Spleen (tissue), 11 donors: ENCODE measurements around the gene SH3BP1. TPM values are rescaled to one million over a fixed set of nuclear protein-coding genes. Genes with fewer than 3 reads are reported as not detected.

Experiments
- DNase-seq: peaks from one replicate; pipeline ENCODE4 v3.0.0-alpha.2; 2020
- H3K27ac ChIP-seq, 8 donors: fragments of 200-600 bp; sonication (generic) in 7 of 8; 1 replicate in 4 of 8; 2 replicates in 4 of 8; pipeline versions ENCODE4 v1.5.0 to v1.8.0; 2016 to 2021; ENCODE audit warnings: inconsistent platforms in 4 of 8, mild to moderate bottlenecking in 4 of 8, moderate library complexity in 1 of 8
- H3K27me3 ChIP-seq, 7 donors: fragments of 200-600 bp; sonication (generic) in 6 of 7; replicated peaks in 1 of 7; 1 replicate in 4 of 7; 2 replicates in 3 of 7; pipeline versions ENCODE4 v1.5.0 to v1.8.0; 2016 to 2021; ENCODE audit warnings: inconsistent platforms in 3 of 7, mild to moderate bottlenecking in 1 of 7
- H3K36me3 ChIP-seq, 6 donors: fragments of 200-600 bp; sonication (generic) in 5 of 6; 1 replicate in 4 of 6; 2 replicates in 2 of 6; pipeline versions ENCODE4 v1.5.0 to v1.8.0; 2016 to 2021; ENCODE audit warnings: inconsistent platforms in 2 of 6
- H3K4me1 ChIP-seq, 6 donors: fragments of 200-600 bp; sonication (generic) in 5 of 6; 1 replicate in 3 of 6; 2 replicates in 3 of 6; pipeline versions ENCODE4 v1.5.0 to v1.8.0; 2016 to 2021; ENCODE audit warnings: inconsistent platforms in 3 of 6
- H3K4me3 ChIP-seq, 8 donors: fragments of 200-600 bp; sonication (generic) in 7 of 8; 1 replicate in 4 of 8; 2 replicates in 4 of 8; pipeline versions ENCODE4 v1.5.0 to v1.8.0; 2016 to 2021; ENCODE audit warnings: inconsistent platforms in 4 of 8, mild to moderate bottlenecking in 4 of 8, moderate library complexity in 2 of 8
- H3K9me3 ChIP-seq, 8 donors: fragments of 200-600 bp; sonication (generic) in 7 of 8; 1 replicate in 4 of 8; 2 replicates in 4 of 8; pipeline versions ENCODE4 v1.5.0 to v1.8.0; 2016 to 2021; ENCODE audit warnings: inconsistent platforms in 4 of 8
- POLR2A ChIP-seq, 3 donors: fragments of 450-650 bp; IDR thresholded peaks; one replicate each; pipeline ENCODE4 v1.5.1; 2017; ENCODE audit warnings: antibody characterized with exemption in 3 of 3, mild to moderate bottlenecking in 1 of 3
- POLR2AphosphoS5 ChIP-seq, 3 donors: sonication (generic); formaldehyde crosslinking; IDR thresholded peaks; one replicate each; pipeline ENCODE4 v1.5.1; 2017; ENCODE audit warnings: antibody characterized with exemption in 3 of 3
- WGBS, 5 donors: extraction: QIAGEN DNeasy Blood & Tissue Kit in 3 of 5; methylation state at CpG; one replicate each; pipeline versions ENCODE4 v1.1.5 to v1.1.7; 2013 to 2018; 5-methylcytosine and 5-hydroxymethylcytosine counted together
- intact Hi-C: fragments of 100-400 bp; cut with DNase I; formaldehyde crosslinking; loops from one replicate; pipeline ENCODE4 v1.15.0; 2023; ENCODE audit warnings: low total_unique reads
- polyA plus RNA-seq, 3 donors: library from polyadenylated mRNA; stranded (reverse); fragments of 200-250 nt; gene quantifications; one replicate each; pipeline ENCODE4 v1.2.1, GENCODE V29; 2013
- total RNA-seq, 7 donors: library from RNA; depleted of rRNA in 3 of 7; stranded (reverse); fragments of >200 nt in 3 of 7; fragmentation: NEBNext Ultra II Directional in 4 of 7; extraction: Animal tissue kit (Norgen Biotek cat#: 25700) in 4 of 7; gene quantifications; one replicate each; pipeline versions ENCODE4 v1.1.0 to v1.2.1, GENCODE V29; 2016 to 2021
- TF ChIP-seq, protein P1 (sequence below), 11 experiments: fragments of 200-600 bp in 7 of 11; fragments of 450-650 bp in 4 of 11; sonication (generic) in 4 of 11; IDR thresholded peaks in 8 of 11; conservative IDR thresholded peaks in 3 of 11; 1 replicate in 7 of 11; 2 replicates in 4 of 11; pipeline versions ENCODE4 v1.4.0 to v1.8.0; 2016 to 2021; ENCODE audit warnings: antibody characterized with exemption in 11 of 11, inconsistent platforms in 4 of 11, mild to moderate bottlenecking in 1 of 11
- donor health status: healthy with polysubstance abuse.
- donor health status: DM: no; HTN: no; CAD: no; lungs with moderate emphysema.
- donor health status: DM: no; HTN: no; CAD: no.
- donor health status: Bipolar disorder and iron deficiency.
- donor health status: healthy.
- donor health status: DM: no; HTN: no; CAD: no.
- donor health status: DM: yes; HTN: yes; CAD: no.

Gene SH3BP1
- total and polyA plus RNA-seq, 10 donors: 17.7 to 78.9 (median 57.2) TPM

DNA sequence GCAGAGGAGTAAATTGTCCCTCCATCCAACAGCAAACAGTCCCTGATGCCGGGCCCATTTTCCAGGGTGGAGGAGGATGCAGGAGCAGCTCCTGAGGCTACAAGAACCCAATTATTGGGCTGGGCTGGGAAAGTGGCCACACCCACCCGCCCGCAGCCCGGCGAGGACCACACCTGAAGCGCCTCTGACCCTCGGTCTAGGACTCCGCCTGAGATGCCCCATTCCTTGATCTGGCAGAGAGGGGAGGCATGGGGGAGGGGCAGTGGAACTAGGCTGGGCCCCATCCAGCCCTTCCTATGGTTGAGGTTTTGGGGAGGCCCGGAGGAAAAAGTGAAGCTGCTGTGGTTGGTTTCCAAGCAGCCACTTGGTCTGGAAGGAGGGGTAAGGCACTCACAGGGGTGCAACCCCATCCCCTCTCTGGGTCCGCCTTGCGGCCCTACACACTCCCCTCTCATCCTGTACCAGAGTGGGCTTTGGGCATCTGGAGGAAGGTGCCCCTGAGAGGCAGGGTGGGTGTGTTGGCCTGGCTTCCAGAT, 33.5 kb downstream of the SH3BP1 start:
- DNase-seq: no peak
- TF ChIP-seq, protein P1, sequence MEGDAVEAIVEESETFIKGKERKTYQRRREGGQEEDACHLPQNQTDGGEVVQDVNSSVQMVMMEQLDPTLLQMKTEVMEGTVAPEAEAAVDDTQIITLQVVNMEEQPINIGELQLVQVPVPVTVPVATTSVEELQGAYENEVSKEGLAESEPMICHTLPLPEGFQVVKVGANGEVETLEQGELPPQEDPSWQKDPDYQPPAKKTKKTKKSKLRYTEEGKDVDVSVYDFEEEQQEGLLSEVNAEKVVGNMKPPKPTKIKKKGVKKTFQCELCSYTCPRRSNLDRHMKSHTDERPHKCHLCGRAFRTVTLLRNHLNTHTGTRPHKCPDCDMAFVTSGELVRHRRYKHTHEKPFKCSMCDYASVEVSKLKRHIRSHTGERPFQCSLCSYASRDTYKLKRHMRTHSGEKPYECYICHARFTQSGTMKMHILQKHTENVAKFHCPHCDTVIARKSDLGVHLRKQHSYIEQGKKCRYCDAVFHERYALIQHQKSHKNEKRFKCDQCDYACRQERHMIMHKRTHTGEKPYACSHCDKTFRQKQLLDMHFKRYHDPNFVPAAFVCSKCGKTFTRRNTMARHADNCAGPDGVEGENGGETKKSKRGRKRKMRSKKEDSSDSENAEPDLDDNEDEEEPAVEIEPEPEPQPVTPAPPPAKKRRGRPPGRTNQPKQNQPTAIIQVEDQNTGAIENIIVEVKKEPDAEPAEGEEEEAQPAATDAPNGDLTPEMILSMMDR (IDR thresholded peaks at IDR 0.05 in 8 of 11, conservative IDR thresholded peaks at IDR 0.05 in 3 of 11): no peak
- TF ChIP-seq POLR2AphosphoS5 (IDR thresholded peaks at IDR 0.05) (peak in 1 of 3 donors; percentile 12), POLR2A (IDR thresholded peaks at IDR 0.05) (no peak)
- no peak overlapping the region for H3K4me3 ChIP-seq
- no peaks in the 10 kb centered on the region for H3K27me3 ChIP-seq
- H3K36me3 ChIP-seq: peaks cover 0 to 3% (median 0%) of the 10 kb centered on the region in 6 donors
- intact Hi-C loops: no loop called here
- peaks cover 28 to 64% (median 58%) of the 10 kb centered on the region in 6 donors for H3K4me1 ChIP-seq
- H3K27ac ChIP-seq: peak overlapping the region in 5 of 8 donors; percentile 18 to 97 (median 68)
- 44 to 70% (median 57%) methylated on average over 5 to 11 of the region's 11 CpGs for WGBS, 5 donors
- no peaks in the 10 kb centered on the region for H3K9me3 ChIP-seq

- Histone ChIP-seq H3K27ac (peak overlapping the region in 7 of 8 donors; percentile 92 to 99 (median 96)), H3K4me3 (no peak overlapping the region), H3K27me3 (no peaks in the 10 kb centered on the region), H3K9me3 (no peaks in the 10 kb centered on the region), H3K36me3 (peaks cover 0 to 16% (median 0%) of the 10 kb centered on the region in 6 donors), H3K4me1 (peaks cover 28 to 75% (median 63%) of the 10 kb centered on the region in 6 donors)
- TF ChIP-seq, protein P1 (IDR thresholded peaks at IDR 0.05 in 8 of 11, conservative IDR thresholded peaks at IDR 0.05 in 3 of 11): no peak
- TF ChIP-seq POLR2A (IDR thresholded peaks at IDR 0.05): no peak
- no peak for TF ChIP-seq POLR2AphosphoS5 (IDR thresholded peaks at IDR 0.05)
- intact Hi-C loops: no loop called here
- WGBS, 5 donors: 71 to 83% (median 80%) methylated on average over 12 of the region's 12 CpGs
- no peak for DNase-seq
These were observed 34.8 kb downstream of the SH3BP1 start for GRCh38 chr22:37674248-37674647.

- no peaks in the 10 kb centered on the region for H3K27me3 ChIP-seq
- intact Hi-C loops: no loop called here
- WGBS, 5 donors: 9 to 20% (median 13%) methylated on average over 28 to 34 of the region's 34 CpGs
- H3K4me1 ChIP-seq: peaks cover 28 to 75% (median 63%) of the 10 kb centered on the region in 6 donors
- no peaks in the 10 kb centered on the region for H3K9me3 ChIP-seq
- TF ChIP-seq, protein P1 (IDR thresholded peaks at IDR 0.05 in 8 of 11, conservative IDR thresholded peaks at IDR 0.05 in 3 of 11): peak in 2 of 11 experiments; percentile 15 to 27
- TF ChIP-seq POLR2A (IDR thresholded peaks at IDR 0.05) (no peak), POLR2AphosphoS5 (IDR thresholded peaks at IDR 0.05) (peak; percentile 55 to 86 (median 81))
- H3K4me3 ChIP-seq: peak within 1 kb of the TSS; percentile 47 to 87 (median 62)
- peak within 1 kb of the TSS; percentile 92 to 99 (median 96) for H3K27ac ChIP-seq
- H3K36me3 ChIP-seq: peaks cover 0 to 25% (median 2%) of the 10 kb centered on the region in 6 donors
- DNase-seq: peak; percentile 94
These were observed 35.8 kb downstream of the SH3BP1 start, which contains the start of gene LGALS1 for GRCh38 chr22:37674951-37675929. LGALS1 (plus strand) TSS chr22:37675636; CDS start chr22:37675703, 67 bp downstream.
